Measurements from ENCODE around the gene GRIN2B. TPM values are rescaled to one million over a fixed set of nuclear protein-coding genes. Genes with fewer than 3 reads are reported as not detected.

The GRIN2B gene
- under 0.01 and 0.22 TPM in 2 replicates for total RNA-seq

GRCh38 chr12:13981296-13981962 lies at the start of gene GRIN2B:
GRIN2B (minus strand) TSS chr12:13981602; CDS start chr12:13866208, 115,394 bp downstream.

All from uterine smooth muscle cell (primary cell).